Trophoblast cell (in vitro differentiated cells and primary cell): ENCODE measurements around the gene SPTSSA.

ENCODE experiments used
- DNase-seq, 2 donors: peaks; one replicate each; pipeline ENCODE4 v3.0.0-alpha.2; 2016
- H2AFZ ChIP-seq: 2 replicates; pipeline ENCODE4 v1.6.1; 2013; ENCODE audit warnings: low read length, moderate library complexity, mild to moderate bottlenecking; ENCODE audit not compliant: insufficient read depth, poor library complexity
- H2AK5ac ChIP-seq: 2 replicates; pipeline ENCODE4 v1.6.1; 2013; ENCODE audit warnings: mild to moderate bottlenecking, low read length
- H2BK120ac ChIP-seq: 2 replicates; pipeline ENCODE4 v1.6.1; 2013; ENCODE audit warnings: low read length, mild to moderate bottlenecking, moderate library complexity; ENCODE audit not compliant: insufficient read depth, poor library complexity
- H2BK12ac ChIP-seq: 2 replicates; pipeline ENCODE4 v1.6.1; 2013; ENCODE audit warnings: mild to moderate bottlenecking, low read length, moderate library complexity
- H2BK5ac ChIP-seq: 2 replicates; pipeline ENCODE4 v1.6.1; 2013; ENCODE audit warnings: low read length, low read depth, moderate library complexity, mild to moderate bottlenecking; ENCODE audit not compliant: poor library complexity
- H3K14ac ChIP-seq: 2 replicates; pipeline ENCODE4 v1.6.1; 2013; ENCODE audit warnings: mild to moderate bottlenecking, low read length
- H3K18ac ChIP-seq: 2 replicates; pipeline ENCODE4 v1.6.1; 2013; ENCODE audit warnings: mild to moderate bottlenecking, low read length
- H3K23ac ChIP-seq: 2 replicates; pipeline ENCODE4 v1.6.1; 2013; ENCODE audit warnings: low read length
- H3K27ac ChIP-seq: 2 replicates; pipeline ENCODE4 v1.5.1; 2013; ENCODE audit warnings: low read depth, mild to moderate bottlenecking, inconsistent platforms, low read length, moderate library complexity
- H3K27me3 ChIP-seq: 2 replicates; pipeline ENCODE4 v1.6.1; 2013; ENCODE audit warnings: inconsistent platforms, mild to moderate bottlenecking, low read length, moderate library complexity; ENCODE audit not compliant: insufficient read depth
- H3K36me3 ChIP-seq, 2 experiments: 1 replicate in 1 of 2; 2 replicates in 1 of 2; pipeline ENCODE4 v1.6.1; 2013; ENCODE audit warnings: low read length in 2 of 2, mild to moderate bottlenecking in 2 of 2, moderate library complexity in 1 of 2; ENCODE audit not compliant: insufficient read depth in 2 of 2, control insufficient read depth in 1 of 2
- H3K4ac ChIP-seq: 2 replicates; pipeline ENCODE4 v1.6.1; 2013; ENCODE audit warnings: low read depth, mild to moderate bottlenecking, low read length, moderate library complexity
- H3K4me1 ChIP-seq, 2 experiments: 1 replicate in 1 of 2; 2 replicates in 1 of 2; pipeline ENCODE4 v1.6.1; 2013; ENCODE audit warnings: low read length in 2 of 2, mild to moderate bottlenecking in 2 of 2, moderate library complexity in 1 of 2; ENCODE audit not compliant: insufficient read depth in 2 of 2, control insufficient read depth in 1 of 2
- H3K4me2 ChIP-seq: 2 replicates; pipeline ENCODE4 v1.6.1; 2013; ENCODE audit warnings: inconsistent platforms, mild to moderate bottlenecking, low read length, moderate library complexity
- H3K4me3 ChIP-seq: 2 replicates; pipeline ENCODE4 v1.5.1; 2013; ENCODE audit warnings: mild to moderate bottlenecking, low read depth, low read length, inconsistent platforms
- H3K79me1 ChIP-seq: one replicate; pipeline ENCODE4 v1.6.1; 2013; ENCODE audit warnings: low read length
- H3K79me2 ChIP-seq: 2 replicates; pipeline ENCODE4 v1.6.1; 2013; ENCODE audit warnings: low read length, mild to moderate bottlenecking; ENCODE audit not compliant: control insufficient read depth, insufficient read depth, poor library complexity
- H3K9ac ChIP-seq: 2 replicates; pipeline ENCODE4 v1.6.1; 2013; ENCODE audit warnings: mild to moderate bottlenecking, low read length
- H3K9me3 ChIP-seq: 2 replicates; pipeline ENCODE4 v1.6.1; 2013; ENCODE audit warnings: low read depth, mild to moderate bottlenecking, control low read depth, inconsistent platforms, low read length; ENCODE audit not compliant: insufficient read depth
- H4K12ac ChIP-seq: 2 replicates; pipeline ENCODE4 v1.6.1; 2013; ENCODE audit warnings: low read depth, mild to moderate bottlenecking, low read length, moderate library complexity
- H4K8ac ChIP-seq: 2 replicates; pipeline ENCODE4 v1.6.1; 2013; ENCODE audit warnings: low read depth, mild to moderate bottlenecking, low read length, moderate library complexity
- H4K91ac ChIP-seq: one replicate; pipeline ENCODE4 v1.6.1; 2013; ENCODE audit warnings: low read depth, mild to moderate bottlenecking, low read length, moderate library complexity
- WGBS: extraction: QIAGEN DNeasy Blood & Tissue Kit; methylation state at CpG from one replicate; pipeline ENCODE4 v1.1.7; 2013; ENCODE audit warnings: missing lambda C conversion rate; ENCODE audit not compliant: insufficient read length, insufficient coverage; ENCODE audit errors: extremely low coverage; 5-methylcytosine and 5-hydroxymethylcytosine counted together

Gene SPTSSA

DNA sequence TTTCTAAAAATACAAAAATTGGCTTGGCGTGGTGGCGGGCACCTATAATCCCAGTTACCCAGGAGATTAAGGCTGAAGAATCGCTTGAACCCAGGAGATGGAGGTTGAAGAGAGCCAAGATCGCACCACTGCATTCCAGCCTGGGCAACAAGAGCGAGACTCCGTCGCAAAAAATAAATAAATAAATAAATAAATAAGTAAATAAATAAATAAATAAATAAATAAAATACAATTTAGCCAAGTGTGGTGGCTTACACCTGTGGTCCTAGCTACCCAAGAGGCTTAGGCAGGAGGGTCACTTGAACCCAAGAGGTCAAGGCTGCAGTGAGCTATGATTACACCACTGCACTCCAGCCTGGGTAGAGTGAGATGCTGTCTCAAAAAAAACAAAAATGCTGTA, 26.5 kb upstream of the SPTSSA start:
- no peak overlapping the region for H2AK5ac ChIP-seq
- no CpG with 5 or more reads among the region's 7 CpGs for WGBS
- no peak overlapping the region for H3K4ac ChIP-seq
- H3K4me2 ChIP-seq, result no peak overlapping the region
- H3K23ac ChIP-seq, result no peak overlapping the region
- H4K8ac ChIP-seq, result no peak overlapping the region
- H4K91ac ChIP-seq, result no peak overlapping the region
- no peaks in the 10 kb centered on the region for H3K79me1 ChIP-seq
- no peaks in the 10 kb centered on the region for H3K9me3 ChIP-seq
- H3K4me1 ChIP-seq, result no peaks in the 10 kb centered on the region
- H3K14ac ChIP-seq, result no peak overlapping the region
- no peaks in the 10 kb centered on the region for H3K27me3 ChIP-seq
- H2BK12ac ChIP-seq, result no peak overlapping the region
- no peak overlapping the region for H2BK5ac ChIP-seq
- H4K12ac ChIP-seq, result no peak overlapping the region
- H2AFZ ChIP-seq, result no peak overlapping the region
- no peak overlapping the region for H3K18ac ChIP-seq
- H3K9ac ChIP-seq, result no peak overlapping the region
- no peaks in the 10 kb centered on the region for H3K79me2 ChIP-seq
- no peaks in the 10 kb centered on the region for H3K36me3 ChIP-seq
- H3K27ac ChIP-seq, result no peak overlapping the region
- no peak for DNase-seq
- H2BK120ac ChIP-seq, result no peak overlapping the region
- no peak overlapping the region for H3K4me3 ChIP-seq

GRCh38 chr14:34484726-34485125, 22.7 kb upstream of the SPTSSA start:
- H2BK12ac ChIP-seq, result no peak overlapping the region
- H4K8ac ChIP-seq, result no peak overlapping the region
- no peak overlapping the region for H2AK5ac ChIP-seq
- no peaks in the 10 kb centered on the region for H3K27me3 ChIP-seq
- no peaks in the 10 kb centered on the region for H3K79me1 ChIP-seq
- H2BK5ac ChIP-seq, result no peak overlapping the region
- WGBS, result no CpG with 5 or more reads among the region's 1 CpG
- no peak overlapping the region for H3K14ac ChIP-seq
- H3K23ac ChIP-seq, result no peak overlapping the region
- H3K4ac ChIP-seq, result no peak overlapping the region
- no peak overlapping the region for H4K91ac ChIP-seq
- H3K79me2 ChIP-seq, result no peaks in the 10 kb centered on the region
- no peak overlapping the region for H3K9ac ChIP-seq
- no peak overlapping the region for H3K18ac ChIP-seq
- H3K4me3 ChIP-seq, result no peak overlapping the region
- DNase-seq, result no peak
- no peak overlapping the region for H3K4me2 ChIP-seq
- H3K9me3 ChIP-seq, result no peaks in the 10 kb centered on the region
- H3K4me1 ChIP-seq, result no peaks in the 10 kb centered on the region
- no peaks in the 10 kb centered on the region for H3K36me3 ChIP-seq
- H4K12ac ChIP-seq, result no peak overlapping the region
- no peak overlapping the region for H2BK120ac ChIP-seq
- H3K27ac ChIP-seq, result no peak overlapping the region
- no peak overlapping the region for H2AFZ ChIP-seq

DNA sequence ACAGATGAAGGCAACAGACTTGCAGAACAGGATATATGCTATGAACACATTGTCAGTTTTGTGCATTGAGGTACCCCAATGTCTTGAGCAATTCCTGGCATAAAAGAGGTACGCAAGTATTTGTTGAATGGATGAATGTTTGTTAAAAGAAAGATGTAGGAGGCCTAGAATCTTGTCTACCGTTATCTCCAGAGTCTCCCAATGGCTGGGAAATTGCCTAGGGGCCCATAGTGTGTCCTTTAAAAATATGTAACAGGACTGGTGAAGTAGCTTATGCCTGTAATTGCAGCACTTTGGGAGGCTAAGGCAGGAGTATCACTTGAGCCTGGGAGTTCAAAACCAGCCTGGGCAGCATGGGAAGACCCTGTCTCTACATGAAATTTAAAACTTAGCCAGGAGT, 20.4 kb upstream of the SPTSSA start:
- Histone ChIP-seq H3K27ac (no peak overlapping the region), H3K18ac (no peak overlapping the region), H2BK12ac (no peak overlapping the region), H4K8ac (no peak overlapping the region), H3K9ac (no peak overlapping the region), H4K91ac (no peak overlapping the region), H3K27me3 (no peaks in the 10 kb centered on the region), H3K79me1 (no peaks in the 10 kb centered on the region), H3K4me1 (no peaks in the 10 kb centered on the region), H3K4me2 (no peak overlapping the region), H3K4ac (no peak overlapping the region), H2AK5ac (no peak overlapping the region), H3K14ac (no peak overlapping the region), H3K4me3 (no peak overlapping the region), H3K9me3 (no peaks in the 10 kb centered on the region), H2BK120ac (no peak overlapping the region), H3K36me3 (no peaks in the 10 kb centered on the region), H4K12ac (no peak overlapping the region), H3K79me2 (no peaks in the 10 kb centered on the region), H2AFZ (no peak overlapping the region), H2BK5ac (no peak overlapping the region), H3K23ac (no peak overlapping the region)
- WGBS, result no CpG with 5 or more reads among the region's 2 CpGs
- peak; percentile 55 to 85 for DNase-seq

DNA sequence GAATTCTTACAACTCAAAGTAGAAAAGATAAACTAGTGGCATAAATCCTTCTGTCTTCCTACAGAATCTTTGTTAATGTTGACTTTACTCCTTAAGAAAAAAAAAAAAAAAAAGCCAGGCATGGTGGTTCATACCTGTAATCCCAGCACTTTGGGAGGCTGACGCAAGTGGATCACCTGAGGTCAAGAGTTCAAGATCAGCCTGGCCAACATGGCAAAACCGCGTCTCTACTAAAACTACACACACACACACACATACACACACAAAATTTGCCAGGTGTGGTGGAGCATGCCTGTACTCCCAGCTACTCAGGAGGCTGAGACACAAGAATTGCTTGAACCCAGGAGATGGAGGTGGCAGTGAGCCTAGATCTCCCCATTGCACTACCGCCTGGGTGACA, 17.7 kb upstream of the SPTSSA start:
- no peaks in the 10 kb centered on the region for H3K9me3 ChIP-seq
- H2BK120ac ChIP-seq, result no peak overlapping the region
- H2AK5ac ChIP-seq, result no peak overlapping the region
- no peak overlapping the region for H3K27ac ChIP-seq
- no peak overlapping the region for H2AFZ ChIP-seq
- H3K4me2 ChIP-seq, result no peak overlapping the region
- no peak overlapping the region for H3K4me3 ChIP-seq
- H3K23ac ChIP-seq, result no peak overlapping the region
- no peak overlapping the region for H3K18ac ChIP-seq
- H3K79me2 ChIP-seq, result no peaks in the 10 kb centered on the region
- no peaks in the 10 kb centered on the region for H3K79me1 ChIP-seq
- H3K4ac ChIP-seq, result no peak overlapping the region
- H3K27me3 ChIP-seq, result no peaks in the 10 kb centered on the region
- H2BK5ac ChIP-seq, result no peak overlapping the region
- H4K91ac ChIP-seq, result no peak overlapping the region
- no CpG with 5 or more reads among the region's 4 CpGs for WGBS
- no peaks in the 10 kb centered on the region for H3K4me1 ChIP-seq
- H4K12ac ChIP-seq, result no peak overlapping the region
- H3K9ac ChIP-seq, result no peak overlapping the region
- no peak overlapping the region for H2BK12ac ChIP-seq
- H4K8ac ChIP-seq, result no peak overlapping the region
- no peaks in the 10 kb centered on the region for H3K36me3 ChIP-seq
- no peak for DNase-seq
- no peak overlapping the region for H3K14ac ChIP-seq
